Ovary (tissue), 9 donors: ENCODE data around the gene KDSR. TPM values are rescaled to one million over a fixed set of nuclear protein-coding genes. Genes with fewer than 3 reads are reported as not detected.

ENCODE experiments used
- DNase-seq, 5 donors: peaks; one replicate each; pipeline ENCODE4 v3.0.0-alpha.2; 2019 to 2020
- H3K27ac ChIP-seq, 2 donors: fragments of 200-600 bp; one replicate each; pipeline versions ENCODE4 v1.5.1 to v1.8.0; 2019 to 2022
- H3K27me3 ChIP-seq: fragments of 200-600 bp; one replicate; pipeline ENCODE4 v1.8.0; 2022
- H3K36me3 ChIP-seq: fragments of 200-600 bp; sonication (generic); one replicate; pipeline ENCODE4 v1.5.1; 2019
- H3K4me1 ChIP-seq: one replicate; pipeline ENCODE4 v1.8.1; 2013; ENCODE audit warnings: mild to moderate bottlenecking, moderate library complexity; ENCODE audit not compliant: insufficient read depth
- H3K4me3 ChIP-seq: fragments of 200-600 bp; sonication (generic); one replicate; pipeline ENCODE4 v1.5.1; 2017
- H3K9me3 ChIP-seq, 2 donors: fragments of 200-600 bp in 1 of 2; sonication (generic) in 1 of 2; one replicate each; pipeline versions ENCODE4 v1.5.1 to v1.8.1; 2013 to 2019; ENCODE audit warnings: mild to moderate bottlenecking in 1 of 2, moderate library complexity in 1 of 2
- CTCF ChIP-seq, 3 donors: fragments of 450-650 bp in 2 of 3; fragments of 200-600 bp in 1 of 3; IDR thresholded peaks; one replicate each; pipeline versions ENCODE4 v1.5.1 to v1.8.0; 2016 to 2022; ENCODE audit warnings: antibody characterized with exemption in 3 of 3, mild to moderate bottlenecking in 1 of 3
- EP300 ChIP-seq: sonication (generic); formaldehyde crosslinking; IDR thresholded peaks from one replicate; pipeline ENCODE4 v1.6.1; 2017; ENCODE audit warnings: antibody characterized with exemption
- POLR2A ChIP-seq: fragments of 450-650 bp; IDR thresholded peaks from one replicate; pipeline ENCODE4 v1.6.1; 2017; ENCODE audit warnings: antibody characterized with exemption, mild to moderate bottlenecking, moderate library complexity
- WGBS, 3 donors: extraction: QIAGEN DNeasy Blood & Tissue Kit in 1 of 3; methylation state at CpG; one replicate each; pipeline versions ENCODE4 v1.1.5 to v1.1.7; 2013 to 2017; 5-methylcytosine and 5-hydroxymethylcytosine counted together
- intact Hi-C, 4 donors: fragments of 100-400 bp; cut with DNase I; formaldehyde crosslinking; loops; one replicate each; pipeline versions ENCODE4 v1.11.0 to v1.15.1; 2022 to 2023
- polyA plus RNA-seq, 2 donors: library from polyadenylated mRNA; stranded (reverse); fragments of 200-250 nt in 1 of 2; fragments of 350-450 nt in 1 of 2; fragmentation: Illumina TruSeq in 1 of 2; extraction: RNeasy Lipid Tissue Mini Kit (QIAGEN cat#74804) in 1 of 2; gene quantifications; one replicate each; pipeline ENCODE4 v1.2.3, GENCODE V29; 2013 to 2014
- total RNA-seq, 7 donors: library from RNA; depleted of rRNA in 2 of 7; stranded (reverse); fragments of >200 nt in 2 of 7; fragmentation: NEBNext Ultra II Directional in 3 of 7; extraction: Animal tissue kit (Norgen Biotek cat#: 25700) in 3 of 7; gene quantifications; one replicate each; pipeline versions ENCODE4 v1.1.0 to v1.2.4, GENCODE V29; 2016 to 2023
- donor health status: DM: no; HTN: no; CAD: no; lungs with moderate emphysema.
- donor health status: DM: no; HTN: no; CAD: no.
- donor health status: Bipolar disorder and iron deficiency.
- donor health status: DM: yes; HTN: yes; CAD: no.
- donor health status: DM: no; HTN: no; CAD: no.
- donor health status: DM: yes; HTN: yes; CAD: no.

The KDSR gene
- total and polyA plus RNA-seq, 9 donors: 25.8 to 70.1 (median 57.6) TPM

GRCh38 chr18:63374540-63374939, 7.5 kb upstream of the KDSR start:
- Histone ChIP-seq H3K9me3 (no peaks in the 10 kb centered on the region), H3K4me1 (no peaks in the 10 kb centered on the region), H3K27ac (no peak overlapping the region), H3K27me3 (no peaks in the 10 kb centered on the region), H3K4me3 (no peak overlapping the region), H3K36me3 (no peaks in the 10 kb centered on the region)
- DNase-seq: no peak
- TF ChIP-seq EP300 (no peak), POLR2A (no peak), CTCF (IDR thresholded peaks at IDR 0.05) (no peak)
- intact Hi-C loops: no loop called here
- WGBS, 3 donors: 33 to 57% (median 33%) methylated on average over 1 of the region's 1 CpG

DNA sequence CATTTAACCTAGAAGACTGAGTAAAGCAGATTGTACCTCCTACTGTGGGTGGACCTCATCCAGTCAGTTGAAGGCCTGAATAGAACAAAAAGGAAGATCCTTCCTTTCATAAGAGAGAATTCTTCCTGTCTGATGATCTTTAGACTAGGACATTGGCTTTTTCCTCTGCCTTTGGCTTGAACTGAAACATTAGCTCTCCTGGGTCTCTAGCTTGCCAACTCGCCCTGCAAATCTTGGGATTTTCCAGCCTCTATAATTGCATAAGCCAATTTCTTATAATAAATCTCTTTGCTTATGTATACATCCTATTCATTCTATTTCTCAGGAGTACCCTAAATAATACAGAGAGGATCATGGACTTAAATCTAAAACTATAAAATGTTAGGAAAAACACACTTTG, 6.2 kb upstream of the KDSR start:
- no peak for DNase-seq
- 86 to 95% (median 88%) methylated on average over 1 of the region's 1 CpG for WGBS, 3 donors
- intact Hi-C loops: no loop called here
- Histone ChIP-seq H3K9me3 (no peaks in the 10 kb centered on the region), H3K4me1 (no peaks in the 10 kb centered on the region), H3K4me3 (no peak overlapping the region), H3K27me3 (no peaks in the 10 kb centered on the region), H3K27ac (no peak overlapping the region), H3K36me3 (no peaks in the 10 kb centered on the region)
- TF ChIP-seq CTCF (IDR thresholded peaks at IDR 0.05) (no peak), EP300 (no peak), POLR2A (no peak)

GRCh38 chr18:63368611-63369010, 1.6 kb upstream of the KDSR start:
- Histone ChIP-seq H3K4me3 (peak overlapping the region; percentile 100), H3K9me3 (no peaks in the 10 kb centered on the region), H3K27me3 (no peaks in the 10 kb centered on the region), H3K27ac (no peak overlapping the region), H3K4me1 (peaks cover 2% of the 10 kb centered on the region), H3K36me3 (no peaks in the 10 kb centered on the region)
- intact Hi-C loops: loop anchor here in 1 of 4 donors (10.0 kb wide), 2 partner anchors 56 to 844 kb away; partner anchors contain the start of genes VPS4B and ZCCHC2
- no peak for TF ChIP-seq POLR2A
- TF ChIP-seq EP300: no peak
- TF ChIP-seq CTCF (IDR thresholded peaks at IDR 0.05): no peak
- 50 to 54% (median 53%) methylated on average over 4 of the region's 4 CpGs for WGBS, 3 donors
- DNase-seq: no peak

GRCh38 chr18:63366213-63367052, 573 bp downstream of the KDSR start:
- Histone ChIP-seq H3K4me1 (peaks cover 2% of the 10 kb centered on the region), H3K4me3 (peak overlapping the region; percentile 100), H3K27ac (peak overlapping the region; percentile 93 to 97), H3K27me3 (no peaks in the 10 kb centered on the region), H3K36me3 (no peaks in the 10 kb centered on the region), H3K9me3 (no peaks in the 10 kb centered on the region)
- intact Hi-C loops: loop anchor here in 2 of 4 donors (2.0 to 10.0 kb wide), 3 partner anchors 56 to 842 kb away; partner anchors contain the start of genes VPS4B (in 2 of the 2) and ZCCHC2 (in 1 of the 2)
- peak; percentile 36 to 58 (median 55) for DNase-seq
- TF ChIP-seq CTCF (IDR thresholded peaks at IDR 0.05): no peak
- no peak for TF ChIP-seq EP300
- no peak for TF ChIP-seq POLR2A
- WGBS, 3 donors: 0 to 1% (median 1%) methylated on average over 51 to 65 of the region's 65 CpGs
